Limb (tissue), 2 donors: Measurements from ENCODE around the gene RABEP1.

Experiments used
- DNase-seq, 2 donors: peaks; one replicate each; pipeline ENCODE4 v3.0.0-alpha.2; 2016; ENCODE audit errors: extremely low spot score in 2 of 2

The RABEP1 gene

GRCh38 chr17:5362162-5362811 lies 80.2 kb downstream of the RABEP1 start:
- no peak for DNase-seq

DNA sequence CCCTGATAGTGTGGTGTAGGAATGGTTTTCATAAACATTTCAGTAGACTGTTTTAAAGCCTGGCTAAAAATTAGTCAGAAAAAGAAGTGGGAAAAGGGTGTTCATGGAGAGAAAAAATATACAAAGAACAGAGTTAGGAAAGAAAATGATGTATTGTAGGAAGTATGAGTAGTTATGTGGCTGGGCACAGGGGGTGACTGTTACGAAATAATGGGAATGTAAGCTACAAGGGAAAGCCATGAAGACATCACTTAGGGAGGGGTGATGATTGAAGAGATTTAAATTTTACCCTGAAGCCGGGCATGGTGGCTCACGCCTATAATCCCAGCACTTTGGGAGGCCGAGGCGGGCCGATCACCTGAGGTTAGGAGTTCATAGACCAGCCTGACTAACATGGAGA lies 82.1 kb downstream of the RABEP1 start:
- DNase-seq = no peak

- no peak for DNase-seq
Measured at GRCh38 chr17:5364696-5365095, 82.6 kb downstream of the RABEP1 start.

- no peak for DNase-seq
Measured at GRCh38 chr17:5365831-5366230, 83.7 kb downstream of the RABEP1 start.

- no peak for DNase-seq
Measured at GRCh38 chr17:5370411-5370810, 88.3 kb downstream of the RABEP1 start.

DNA sequence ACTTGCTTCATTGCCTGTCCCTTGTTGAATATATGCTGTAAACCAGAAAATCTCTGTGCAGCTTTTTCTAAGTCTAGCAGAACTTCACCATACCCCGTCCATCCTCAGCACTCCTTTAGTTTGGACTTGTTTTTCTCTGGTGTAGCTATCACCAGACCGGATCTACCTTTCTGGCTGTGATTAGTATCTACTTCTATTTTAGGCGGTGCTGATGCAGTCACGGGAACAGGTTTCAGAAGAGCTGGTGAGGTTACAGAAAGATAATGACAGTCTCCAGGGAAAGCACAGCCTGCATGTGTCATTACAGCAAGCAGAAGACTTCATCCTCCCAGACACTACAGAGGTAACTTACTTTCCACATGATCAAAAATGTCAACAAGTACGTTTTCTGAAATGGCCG lies 91.0 kb downstream of the RABEP1 start:
- DNase-seq = no peak

- no peak for DNase-seq
Measured at GRCh38 chr17:5378566-5379207, 96.6 kb downstream of the RABEP1 start.

DNA sequence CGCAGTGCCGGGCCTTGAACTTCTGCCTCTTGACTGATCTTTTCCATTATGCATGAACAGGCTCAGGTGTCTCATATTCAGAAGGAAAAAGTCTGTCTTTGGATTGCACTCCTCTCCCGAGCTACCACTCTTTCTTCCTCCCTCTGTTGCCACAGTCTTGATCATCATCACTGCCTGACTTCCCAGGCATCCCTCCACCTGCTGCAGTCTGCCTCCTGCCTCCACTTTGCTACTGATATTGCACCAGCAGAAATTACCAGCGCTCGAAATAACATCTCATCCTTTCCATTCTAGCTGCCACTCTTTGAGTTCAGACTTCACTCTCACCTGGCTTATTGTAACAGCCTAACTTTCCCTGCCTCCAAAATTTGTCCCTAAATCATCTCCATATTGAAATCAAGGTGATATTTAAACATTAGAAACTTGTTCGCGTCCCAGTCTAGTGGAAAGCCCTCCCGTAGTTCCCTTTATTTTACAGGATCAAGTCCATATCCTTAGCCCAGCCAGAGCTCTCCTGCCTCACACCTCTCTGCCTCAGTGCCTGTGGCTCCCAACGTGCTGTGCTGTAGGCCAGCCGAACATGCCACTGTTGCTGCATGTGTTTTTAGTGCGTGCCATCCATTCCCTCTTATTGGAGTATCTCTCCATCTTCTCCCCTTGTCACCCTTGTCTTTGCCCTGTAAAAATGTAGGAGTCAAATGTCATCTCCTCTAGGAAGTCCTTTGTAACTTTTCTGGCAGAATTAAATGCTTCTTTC lies 97.4 kb downstream of the RABEP1 start:
- no peak for DNase-seq

GRCh38 chr17:5380491-5381135 lies 98.5 kb downstream of the RABEP1 start:
- DNase-seq = no peak

DNA sequence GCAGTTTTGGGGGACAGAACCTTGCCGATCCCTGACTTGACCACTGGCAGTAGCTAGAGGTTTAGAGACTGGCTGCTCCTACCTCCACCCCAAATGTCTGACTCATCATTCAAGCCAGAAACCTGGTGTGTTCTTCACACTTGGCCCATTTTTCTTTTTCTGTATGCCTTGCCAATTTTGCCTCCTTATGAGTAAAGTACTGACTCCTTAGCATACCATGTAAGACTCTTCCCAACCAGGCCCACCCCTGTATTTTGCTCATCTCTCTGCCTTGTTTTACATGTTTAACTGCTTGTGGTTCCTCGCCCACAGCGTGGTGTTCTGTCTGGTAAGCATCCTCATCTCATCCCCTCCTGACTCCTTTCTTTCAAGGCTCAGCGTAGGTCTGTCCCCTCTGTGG lies 99.5 kb downstream of the RABEP1 start:
- no peak for DNase-seq

- no peak for DNase-seq
Measured at GRCh38 chr17:5391678-5392077, 109.6 kb downstream of the RABEP1 start.

DNA sequence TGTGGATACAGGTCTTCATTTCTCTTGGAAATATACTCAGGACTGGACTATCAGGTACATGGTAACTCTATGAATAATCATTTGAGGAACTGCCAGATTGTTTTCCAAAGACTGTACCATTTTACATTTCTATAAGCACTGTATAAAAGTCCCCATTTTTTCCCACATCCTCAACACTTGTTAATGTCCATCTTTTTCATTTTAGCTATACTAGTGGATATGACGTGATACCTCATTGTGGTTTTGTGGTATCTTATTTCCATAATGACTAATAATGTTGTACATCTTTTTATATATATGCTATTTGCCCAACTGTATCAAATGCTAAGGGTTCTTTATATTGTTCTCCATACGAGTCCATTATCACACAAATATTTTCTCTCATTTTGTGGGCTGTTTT lies 114.5 kb downstream of the RABEP1 start:
- no peak for DNase-seq

GRCh38 chr17:5399767-5400166 lies 117.7 kb downstream of the RABEP1 start:
- no peak for DNase-seq

- no peak for DNase-seq
Measured at GRCh38 chr17:5405400-5405799, 123.3 kb downstream of the RABEP1 start.

GRCh38 chr17:5408186-5408585 lies 126.1 kb downstream of the RABEP1 start:
- no peak for DNase-seq

GRCh38 chr17:5410594-5411272 lies 128.6 kb downstream of the RABEP1 start:
- DNase-seq = no peak

GRCh38 chr17:5413682-5414081 lies 131.6 kb downstream of the RABEP1 start:
- no peak for DNase-seq

DNA sequence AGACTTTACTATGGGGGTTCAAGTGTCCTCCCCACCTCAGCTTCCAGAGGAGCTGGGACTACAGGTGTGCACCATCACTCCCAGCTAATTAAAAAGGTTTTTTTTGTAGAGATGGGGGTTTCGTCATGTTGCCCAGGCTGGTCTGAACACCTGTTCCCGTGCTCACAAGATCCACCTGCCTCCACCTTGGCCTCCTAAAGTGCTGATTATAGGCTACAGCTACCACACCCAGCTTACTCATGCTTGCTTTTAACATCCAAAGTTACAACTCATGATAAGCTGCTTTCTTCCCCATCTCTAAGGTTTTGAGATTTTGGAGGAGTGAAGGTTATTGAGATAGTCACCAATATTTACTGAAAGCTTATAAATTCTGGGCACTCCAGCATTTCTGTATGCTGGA lies 134.8 kb downstream of the RABEP1 start:
- no peak for DNase-seq

- DNase-seq = peak in 1 of 2 donors; percentile 26
Measured at GRCh38 chr17:5418858-5419355, 136.8 kb downstream of the RABEP1 start.

DNA sequence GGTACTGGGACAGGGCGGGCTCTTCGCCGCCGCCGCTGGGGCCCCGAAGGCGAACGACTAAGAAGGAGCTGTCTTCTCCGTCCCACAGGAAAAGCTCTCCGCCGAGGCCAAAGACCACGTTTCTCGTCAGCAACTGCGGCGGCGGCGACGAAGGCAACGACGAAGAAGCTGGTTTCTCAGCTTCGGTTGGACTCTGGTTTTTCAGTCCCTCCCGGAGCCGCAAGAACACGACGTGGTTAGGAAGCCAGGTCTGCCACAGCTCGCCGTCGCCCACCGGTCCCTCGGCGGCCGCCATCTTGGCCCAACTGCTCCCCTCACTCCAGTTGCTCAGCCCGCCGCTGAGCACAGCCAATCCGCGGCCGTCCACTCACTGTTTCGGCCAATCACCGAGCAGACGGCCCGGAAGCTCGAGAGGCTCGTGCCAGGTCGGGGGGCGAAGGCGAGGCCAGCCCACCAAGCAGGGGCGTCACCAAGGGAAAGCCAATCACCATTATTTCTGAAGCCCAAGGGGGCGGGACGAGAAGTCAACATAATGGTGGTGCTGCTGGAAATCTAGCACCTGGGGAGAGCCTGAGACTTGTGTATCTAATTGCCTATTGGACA lies 137.4 kb downstream of the RABEP1 start, which contains the start of gene NUP88:
NUP88 (minus strand) TSS at position 307 of the 603 bp plus-strand sequence; CDS start at position 295, 12 bp downstream.
- DNase-seq = peak; percentile 98 to 99
